Measurements from ENCODE around the gene PLEKHM3.

DNA sequence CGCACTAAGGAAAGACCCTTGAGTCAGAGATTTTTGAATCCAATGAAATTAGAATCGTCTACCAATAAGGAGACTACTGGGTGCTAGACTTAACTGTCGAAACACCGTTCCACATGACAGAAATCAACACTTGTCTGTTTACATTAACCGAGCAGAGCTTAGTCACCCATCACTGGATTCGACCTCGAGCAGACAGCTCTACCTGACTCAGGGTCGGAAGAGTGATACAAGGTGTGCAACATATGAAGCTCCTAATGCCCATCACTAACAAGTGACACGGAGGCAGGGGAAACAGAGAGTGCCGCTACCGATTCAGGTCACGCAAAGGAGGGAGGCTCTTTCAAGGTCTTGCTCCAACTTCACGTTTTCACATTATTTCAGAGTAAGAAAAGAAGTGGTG is 201.5 kb downstream of the PLEKHM3 start:
- TF ChIP-seq POLR2A (IDR thresholded peaks at IDR 0.05), result no peak
- TF ChIP-seq CTCF (IDR thresholded peaks at IDR 0.05), result no peak
- TF ChIP-seq EP300 (IDR thresholded peaks at IDR 0.05), result no peak
